Stimulated activated naive CD8-positive, alpha-beta T cell treated with anti-CD3 and anti-CD28 coated beads, Interleukin-15, amount 100 ng/mL, for 72 hours (primary cell): ENCODE results near the gene OR5H6.

Experiments used
- ATAC-seq: fragments of 150-1000 bp; cut with Tn5 transposase; 2 replicates; pipeline ENCODE4 v1.10.0; 2021; ENCODE audit warnings: mild to moderate bottlenecking, moderate library complexity
- DNase-seq, 2 donors: peaks; one replicate each; pipeline ENCODE4 v3.0.0; 2021 to 2022
- H3K27ac Mint-ChIP-seq, 2 donors: one replicate each; pipeline ENCODE4 v1.8.0; 2022; ENCODE audit warnings: mild to moderate bottlenecking in 2 of 2, mixed read lengths in 2 of 2, moderate library complexity in 2 of 2
- H3K27me3 Mint-ChIP-seq: one replicate; pipeline ENCODE4 v1.8.0; 2022; ENCODE audit warnings: mixed read lengths
- H3K4me1 Mint-ChIP-seq: one replicate; pipeline ENCODE4 v1.8.0; 2022; ENCODE audit warnings: mild to moderate bottlenecking, mixed read lengths
- H3K4me3 Mint-ChIP-seq, 2 donors: one replicate each; pipeline ENCODE4 v1.8.0; 2022; ENCODE audit warnings: mild to moderate bottlenecking in 2 of 2, mixed read lengths in 2 of 2, moderate library complexity in 1 of 2
- H3K9me3 Mint-ChIP-seq, 2 donors: one replicate each; pipeline ENCODE4 v1.8.0; 2022; ENCODE audit warnings: mixed read lengths in 2 of 2

Gene OR5H6

DNA sequence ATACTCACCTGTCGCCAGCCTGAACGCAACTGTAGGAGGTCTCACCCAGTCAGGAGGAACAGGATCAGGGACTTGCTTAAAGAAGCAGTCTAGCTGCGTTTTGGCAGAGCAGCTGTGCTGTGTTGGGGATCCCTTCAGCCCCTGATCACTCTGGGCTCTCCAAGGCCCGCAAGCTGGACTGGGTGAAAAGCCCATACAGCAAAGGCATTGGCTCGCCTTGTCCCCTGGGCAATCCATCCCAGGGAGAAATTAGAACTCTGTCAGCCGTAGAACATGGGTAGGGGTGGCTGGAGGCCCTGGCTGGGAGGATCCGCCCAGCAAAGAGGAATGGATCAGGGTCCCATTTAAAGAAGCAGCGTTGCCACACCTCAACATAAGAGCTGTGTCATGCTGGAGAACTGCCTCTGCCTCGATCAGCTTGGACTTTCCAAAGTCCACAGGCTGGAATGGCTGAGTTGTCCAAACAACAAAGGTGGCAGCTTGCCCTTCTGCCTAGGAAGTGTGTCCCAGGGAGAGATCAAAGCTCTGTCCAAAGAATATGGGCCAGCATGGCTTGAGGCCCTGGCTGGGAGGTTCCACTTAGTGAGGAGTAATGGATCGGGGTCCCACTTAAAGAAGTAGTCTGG, 27.4 kb downstream of the OR5H6 start:
- ATAC-seq, result no peak
- Mint-ChIP-seq H3K4me3 (no peak overlapping the region), H3K27me3 (peaks cover 13% of the 10 kb centered on the region), H3K9me3 (no peaks in the 10 kb centered on the region), H3K4me1 (no peaks in the 10 kb centered on the region), H3K27ac (no peak overlapping the region)
- DNase-seq, result no peak
